ENCODE data around the gene NPHP4.

DNA sequence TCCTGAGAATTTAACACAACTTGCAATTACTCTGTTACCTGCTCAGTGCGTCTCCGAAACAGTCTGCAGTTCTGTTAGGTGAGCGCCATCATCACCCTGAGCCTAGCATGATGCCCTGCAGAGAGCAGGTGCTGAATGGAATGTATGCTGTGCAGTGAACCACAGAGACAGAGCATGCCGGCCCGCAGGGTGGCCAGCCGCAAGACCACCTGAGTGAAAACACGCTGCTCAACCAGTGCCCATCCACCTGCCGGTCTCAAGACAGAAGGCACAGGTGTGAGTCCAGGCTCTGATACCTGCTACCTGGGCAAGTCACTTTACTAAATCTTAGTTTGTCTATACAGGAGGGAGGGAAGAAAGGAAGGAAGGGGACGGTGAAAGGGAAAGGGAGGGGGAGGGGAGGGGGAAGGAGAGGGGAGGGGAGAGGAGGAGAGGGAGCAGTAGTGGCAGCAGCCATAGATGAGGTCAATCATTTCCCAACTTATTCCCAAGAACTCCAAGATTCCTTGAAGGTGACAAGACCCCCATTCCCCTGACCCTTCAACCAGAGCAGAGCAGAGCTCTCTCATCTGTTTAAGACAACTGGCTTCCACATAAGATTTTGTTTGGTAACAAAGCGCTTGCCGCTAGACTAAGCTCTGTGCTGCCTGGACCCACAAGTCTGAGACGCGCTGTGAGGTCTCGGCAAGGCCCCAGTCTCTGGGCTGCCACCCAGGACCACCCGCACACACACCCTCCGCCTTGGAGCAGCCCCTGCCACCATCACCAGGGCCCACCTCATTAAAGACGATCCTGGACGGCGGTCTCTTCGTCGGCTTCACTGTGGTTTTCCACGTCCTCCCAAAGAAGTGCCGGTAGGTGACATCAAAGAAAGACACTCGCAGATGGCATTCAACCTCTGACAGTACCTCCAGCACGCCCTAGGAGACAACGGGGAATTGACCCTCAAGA is 14.5 kb downstream of the NPHP4 start:
- TF ChIP-seq, protein P1, sequence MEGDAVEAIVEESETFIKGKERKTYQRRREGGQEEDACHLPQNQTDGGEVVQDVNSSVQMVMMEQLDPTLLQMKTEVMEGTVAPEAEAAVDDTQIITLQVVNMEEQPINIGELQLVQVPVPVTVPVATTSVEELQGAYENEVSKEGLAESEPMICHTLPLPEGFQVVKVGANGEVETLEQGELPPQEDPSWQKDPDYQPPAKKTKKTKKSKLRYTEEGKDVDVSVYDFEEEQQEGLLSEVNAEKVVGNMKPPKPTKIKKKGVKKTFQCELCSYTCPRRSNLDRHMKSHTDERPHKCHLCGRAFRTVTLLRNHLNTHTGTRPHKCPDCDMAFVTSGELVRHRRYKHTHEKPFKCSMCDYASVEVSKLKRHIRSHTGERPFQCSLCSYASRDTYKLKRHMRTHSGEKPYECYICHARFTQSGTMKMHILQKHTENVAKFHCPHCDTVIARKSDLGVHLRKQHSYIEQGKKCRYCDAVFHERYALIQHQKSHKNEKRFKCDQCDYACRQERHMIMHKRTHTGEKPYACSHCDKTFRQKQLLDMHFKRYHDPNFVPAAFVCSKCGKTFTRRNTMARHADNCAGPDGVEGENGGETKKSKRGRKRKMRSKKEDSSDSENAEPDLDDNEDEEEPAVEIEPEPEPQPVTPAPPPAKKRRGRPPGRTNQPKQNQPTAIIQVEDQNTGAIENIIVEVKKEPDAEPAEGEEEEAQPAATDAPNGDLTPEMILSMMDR (IDR thresholded peaks at IDR 0.05) = no peak
- no peak for TF ChIP-seq POLR2A (IDR thresholded peaks at IDR 0.05)

All from right lobe of liver (tissue), 4 donors.